GM19438 (cell line): ENCODE data around the gene HOXA5.

Experiments used
- ATAC-seq: cut with Tn5 transposase; IDR thresholded peaks from one replicate; pipeline ENCODE4 v1.9.1; 2021; ENCODE audit warnings: low read depth; ENCODE audit not compliant: unreplicated experiment

HOXA5 gene

DNA sequence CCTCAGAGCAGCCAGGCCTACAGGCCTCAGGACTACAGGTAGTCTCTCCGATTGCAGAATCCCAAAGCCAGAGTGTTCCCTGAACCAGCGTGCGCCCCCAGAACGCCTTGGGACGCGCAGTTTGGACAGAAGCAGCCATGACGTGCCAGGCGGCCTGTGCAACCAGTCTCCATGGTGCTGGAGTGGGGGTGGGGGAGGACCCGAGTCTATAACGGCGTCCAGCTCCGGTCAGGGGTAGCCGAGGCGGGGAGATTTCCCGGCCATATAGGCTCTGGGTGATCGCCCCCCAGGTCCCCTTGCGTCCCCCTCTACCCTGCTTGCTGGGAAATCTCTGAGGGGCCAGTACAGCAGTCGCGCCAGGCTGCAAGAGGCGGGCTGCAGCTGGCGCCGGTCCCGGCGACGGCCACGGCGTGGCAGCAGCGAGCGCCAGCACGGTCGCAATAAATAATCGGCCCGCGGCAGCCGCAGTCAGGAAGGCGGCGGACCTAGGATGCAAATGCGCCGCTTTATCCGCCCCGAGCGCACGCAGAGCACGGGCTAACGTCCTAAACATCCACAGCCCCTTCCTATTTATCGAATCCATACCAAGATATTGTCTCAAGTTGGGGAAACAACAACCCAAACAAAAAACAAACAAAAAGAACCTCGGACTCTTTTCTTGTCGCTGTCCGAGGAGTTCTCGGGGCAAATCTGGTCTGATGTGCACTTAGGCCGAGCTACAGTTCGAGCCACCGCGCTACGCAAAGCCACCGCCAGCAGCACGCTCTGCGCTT lies 7.3 kb upstream of the HOXA5 start:
- ATAC-seq: peak; percentile 68

- ATAC-seq: no peak
These were observed 6.5 kb upstream of the HOXA5 start for GRCh38 chr7:27149842-27150567.

DNA sequence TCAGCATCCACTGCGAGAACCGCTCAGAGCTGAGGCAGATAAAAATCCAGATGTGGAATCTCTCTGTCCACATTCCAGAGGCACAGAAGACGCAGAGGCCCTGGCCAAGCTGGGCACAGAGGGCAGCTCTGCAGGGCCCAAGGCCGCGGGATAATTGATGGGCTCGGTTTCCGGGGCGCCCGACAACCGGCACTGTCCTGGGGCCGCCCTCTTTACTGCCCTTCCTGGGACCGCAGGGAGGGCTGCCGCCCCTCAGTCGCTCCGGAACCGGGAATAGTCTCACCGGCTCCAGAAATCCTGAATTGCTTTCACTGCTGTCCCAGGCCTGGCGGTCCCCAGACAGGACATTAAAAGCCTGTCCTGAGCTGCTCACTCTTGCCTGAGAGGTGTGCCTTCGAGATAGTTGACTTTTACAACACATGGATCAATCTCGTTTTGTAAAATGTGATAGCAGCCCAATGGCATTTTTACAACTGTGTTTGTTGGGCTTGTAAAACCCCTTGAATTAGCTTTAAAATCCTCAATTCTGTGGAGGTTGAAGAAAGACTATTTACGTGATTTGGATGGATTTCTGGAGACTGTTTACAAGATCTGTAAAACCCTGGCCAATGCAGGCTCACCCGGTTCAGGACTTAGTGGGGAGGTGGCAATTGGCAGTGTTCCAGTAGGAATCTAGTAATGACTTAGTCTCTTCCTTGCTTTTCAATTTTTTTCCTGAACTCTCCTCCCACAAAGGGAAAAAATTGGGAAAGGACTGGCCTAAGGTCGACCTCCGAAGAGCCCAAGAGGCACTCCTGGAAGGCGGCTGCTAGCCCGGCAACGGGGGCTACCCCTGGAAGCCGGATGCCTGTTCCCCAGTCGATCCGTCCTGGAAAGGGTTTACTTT lies 5.5 kb upstream of the HOXA5 start:
- no peak for ATAC-seq

DNA sequence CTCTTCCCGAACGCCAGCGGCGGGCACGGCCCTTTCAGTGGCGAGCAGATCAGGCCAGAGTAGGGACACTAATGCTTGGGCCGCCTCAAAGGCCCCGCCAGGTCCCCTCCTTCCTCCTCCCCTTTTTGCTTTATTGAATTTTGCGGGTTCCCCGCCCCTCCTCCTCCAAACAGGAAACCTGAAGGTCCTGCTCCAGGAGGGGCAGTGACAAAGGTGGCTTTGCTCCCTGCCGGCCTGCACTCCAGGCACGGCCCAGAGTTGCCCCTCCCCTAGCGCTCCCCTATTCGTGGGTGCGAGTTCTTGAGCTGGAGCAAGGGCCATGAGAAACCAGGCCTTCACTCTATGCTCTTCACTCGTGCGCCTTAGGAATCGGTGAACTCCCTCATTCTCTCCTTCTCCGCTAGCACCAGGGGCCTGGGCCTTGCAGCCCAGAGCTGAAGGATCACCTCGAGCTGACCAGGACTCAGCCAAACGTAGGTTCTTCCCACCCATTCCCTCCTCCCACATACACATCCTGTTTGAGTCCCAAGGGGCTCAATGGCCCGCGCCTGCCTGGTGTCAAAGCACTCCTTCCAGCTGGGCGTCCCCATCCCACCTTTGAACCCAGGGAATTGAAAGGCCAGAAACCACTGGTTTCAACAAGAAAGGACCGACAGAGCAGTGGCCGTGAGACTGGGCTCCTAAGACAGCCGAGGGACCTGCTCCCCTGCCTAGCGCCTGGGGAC lies 4.7 kb upstream of the HOXA5 start:
- no peak for ATAC-seq

DNA sequence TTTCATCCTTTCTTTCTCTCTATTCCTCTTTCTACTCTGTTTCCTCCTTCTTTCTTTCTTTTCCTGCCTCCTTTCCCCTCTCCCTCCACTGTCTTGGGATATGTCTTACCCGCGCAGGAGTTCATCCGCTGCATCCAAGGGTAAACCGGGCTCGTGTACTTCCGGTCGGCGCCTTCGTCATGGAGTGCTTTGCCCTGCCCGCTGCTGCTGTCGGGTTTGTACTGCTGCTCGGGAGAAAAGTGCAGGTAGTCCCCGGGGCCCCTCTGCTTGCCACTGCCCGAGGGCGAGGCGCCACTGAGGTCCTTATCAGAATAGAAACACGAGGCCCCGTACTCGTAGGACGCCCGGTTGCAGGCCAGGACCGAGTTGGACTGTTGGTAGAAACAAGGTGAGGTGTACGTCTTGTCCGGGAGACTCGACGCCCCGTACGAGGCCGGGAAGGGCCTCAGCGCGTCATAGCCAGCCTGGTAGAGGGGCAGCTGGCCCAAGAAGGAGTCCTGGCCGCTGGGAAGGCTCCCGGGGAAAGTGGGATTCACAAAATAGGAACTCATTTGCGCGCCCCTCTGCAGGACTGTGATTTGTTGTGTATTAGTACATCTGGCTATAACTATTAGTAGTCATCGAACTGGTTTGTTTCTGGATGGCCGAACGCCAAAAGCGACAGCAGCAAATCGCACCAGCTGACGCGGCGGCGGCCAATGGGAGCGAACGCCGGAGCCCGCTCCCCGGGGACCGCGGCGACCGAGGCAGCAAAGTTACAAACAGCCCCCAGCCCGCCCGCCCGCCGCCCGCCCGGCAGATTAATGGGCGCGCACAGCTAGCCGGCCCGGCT lies 3.9 kb upstream of the HOXA5 start, which contains the start of gene HOXA6:
TSS of gene HOXA6 (minus strand) at position 576 of the 832 bp plus-strand sequence. CDS start at position 551, 25 bp downstream.
- no peak for ATAC-seq

DNA sequence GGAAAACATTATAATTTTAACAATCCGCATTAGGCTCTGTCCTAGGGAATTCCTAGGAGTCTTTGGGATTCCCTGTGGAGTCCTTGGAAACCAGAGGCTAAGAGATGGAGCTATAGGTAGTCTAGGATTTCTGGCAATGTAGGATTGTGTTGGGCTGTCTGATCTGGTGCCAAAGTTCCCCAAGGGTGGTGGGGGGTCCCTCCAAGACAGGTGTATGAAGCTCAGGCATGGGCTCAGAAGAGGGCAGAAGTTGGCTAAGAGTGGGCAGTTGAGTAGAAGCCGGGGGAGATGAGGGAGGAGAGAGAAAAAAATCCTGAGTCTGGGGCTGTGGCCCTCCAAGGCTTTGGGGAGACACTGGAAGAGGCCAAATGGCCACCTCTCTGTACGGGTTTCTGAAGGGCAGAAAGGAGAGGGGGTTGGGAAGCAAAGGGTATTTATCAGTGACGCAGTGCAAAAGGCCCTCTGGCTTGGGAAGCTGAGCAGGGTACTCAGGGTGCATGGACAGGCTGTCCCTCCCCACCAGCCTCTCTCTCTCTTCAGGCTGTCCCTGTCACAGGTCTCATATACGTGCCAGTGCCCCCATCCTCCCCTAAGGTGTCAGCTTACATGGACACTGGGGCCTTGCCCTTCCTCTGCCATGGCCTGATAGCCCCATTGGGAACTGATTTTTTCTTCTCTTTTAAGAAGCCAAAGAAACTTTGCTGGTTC lies 3.2 kb upstream of the HOXA5 start:
- no peak for ATAC-seq

DNA sequence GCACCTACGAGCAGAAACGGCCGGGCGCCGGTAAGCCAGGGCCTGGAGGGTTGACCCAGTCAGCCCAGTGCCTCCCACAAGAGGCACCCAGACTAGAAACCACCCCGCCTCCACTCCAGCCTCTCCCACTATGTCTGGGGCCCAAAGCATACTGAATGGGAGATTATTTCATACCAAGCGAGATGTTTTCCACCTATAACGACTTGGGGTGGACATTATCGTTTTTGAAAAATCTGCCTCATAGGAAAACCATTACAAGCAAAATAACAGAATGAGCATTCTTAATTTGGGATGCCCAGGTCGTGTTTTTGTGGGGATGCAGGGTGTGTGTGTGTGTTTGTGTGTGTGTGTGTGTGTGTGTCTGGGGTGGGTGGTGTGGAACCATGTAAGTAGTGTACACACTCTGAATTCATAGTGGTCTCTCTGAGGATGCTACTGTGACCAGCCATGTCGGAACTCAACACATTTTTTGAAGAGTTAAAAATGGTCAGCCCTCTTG lies 2.5 kb upstream of the HOXA5 start:
- ATAC-seq: no peak

DNA sequence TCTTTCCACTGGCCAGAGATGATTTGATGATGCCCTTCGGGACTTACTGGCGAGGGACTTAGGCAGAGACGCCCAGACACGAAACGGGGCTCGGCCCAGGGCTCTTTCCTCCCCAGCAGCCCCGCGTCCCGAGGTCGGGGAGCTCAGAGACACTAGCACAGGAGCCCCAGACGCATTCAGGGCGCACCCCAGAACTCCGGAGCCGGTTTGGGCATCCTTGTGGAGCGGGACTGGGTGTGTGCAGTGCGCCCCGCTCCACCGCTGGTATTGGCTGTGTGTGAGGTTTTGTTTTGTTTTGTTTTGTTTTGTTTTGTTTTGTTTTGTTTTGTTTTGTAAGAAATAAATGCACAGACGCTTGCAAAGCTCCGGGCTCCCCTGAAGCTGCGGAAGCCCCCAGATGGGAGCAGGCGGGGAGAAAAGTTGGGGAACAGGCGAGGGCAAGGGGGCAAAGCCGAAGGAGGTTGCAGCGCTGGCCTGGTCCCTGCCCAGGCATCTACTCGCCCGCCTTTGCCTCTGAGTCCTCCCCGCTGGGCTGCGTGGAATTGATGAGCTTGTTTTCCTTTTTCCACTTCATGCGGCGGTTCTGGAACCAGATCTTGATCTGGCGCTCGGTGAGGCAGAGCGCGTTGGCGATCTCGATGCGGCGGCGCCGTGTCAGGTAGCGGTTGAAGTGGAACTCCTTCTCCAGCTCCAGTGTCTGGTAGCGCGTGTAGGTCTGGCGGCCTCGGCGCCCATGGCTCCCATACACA lies 1.9 kb upstream of the HOXA5 start:
- no peak for ATAC-seq

DNA sequence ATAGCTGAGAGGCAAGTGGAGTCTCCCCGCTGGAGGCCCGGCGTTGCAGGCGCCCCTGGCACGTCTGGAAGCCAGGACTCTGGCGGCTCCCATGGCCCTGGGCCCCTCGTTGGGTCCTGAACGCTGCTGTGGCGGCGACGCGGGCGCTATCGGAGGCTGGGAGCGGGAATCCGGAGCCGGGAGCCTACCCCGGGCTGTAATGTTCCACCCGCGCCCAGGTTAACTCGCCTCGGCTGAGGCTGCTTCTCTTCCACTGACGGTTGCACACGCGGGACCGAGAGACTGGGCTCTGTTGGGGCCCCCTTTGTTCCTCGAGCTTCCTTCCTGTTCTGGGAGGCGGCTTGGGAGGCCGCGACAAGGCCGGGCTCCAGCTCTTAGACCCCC lies 1.3 kb upstream of the HOXA5 start:
- ATAC-seq: no peak

GRCh38 chr7:27143950-27144780 lies 684 bp upstream of the HOXA5 start:
- no peak for ATAC-seq

DNA sequence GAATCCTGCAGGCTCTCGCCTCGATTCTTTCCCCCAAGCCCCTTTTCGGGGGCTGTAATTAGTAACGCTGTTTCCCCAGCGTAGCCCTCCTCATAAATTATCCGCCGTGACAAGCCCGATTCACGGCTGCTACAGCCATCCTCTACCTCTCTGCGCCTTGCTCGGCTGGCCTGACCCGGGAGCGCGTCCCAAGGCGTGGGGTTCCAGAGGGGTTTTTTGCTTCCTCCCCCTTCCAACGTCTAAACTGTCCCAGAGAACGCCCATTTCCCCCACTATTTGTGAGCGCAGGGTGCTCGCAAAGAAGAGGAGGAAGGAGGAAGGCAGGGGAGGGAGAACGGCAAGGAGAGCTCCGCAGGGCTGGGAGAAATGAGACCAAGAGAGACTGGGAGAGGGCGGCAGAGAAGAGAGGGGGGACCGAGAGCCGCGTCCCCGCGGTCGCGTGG lies 880 bp downstream of the HOXA5 start:
- no peak for ATAC-seq

DNA sequence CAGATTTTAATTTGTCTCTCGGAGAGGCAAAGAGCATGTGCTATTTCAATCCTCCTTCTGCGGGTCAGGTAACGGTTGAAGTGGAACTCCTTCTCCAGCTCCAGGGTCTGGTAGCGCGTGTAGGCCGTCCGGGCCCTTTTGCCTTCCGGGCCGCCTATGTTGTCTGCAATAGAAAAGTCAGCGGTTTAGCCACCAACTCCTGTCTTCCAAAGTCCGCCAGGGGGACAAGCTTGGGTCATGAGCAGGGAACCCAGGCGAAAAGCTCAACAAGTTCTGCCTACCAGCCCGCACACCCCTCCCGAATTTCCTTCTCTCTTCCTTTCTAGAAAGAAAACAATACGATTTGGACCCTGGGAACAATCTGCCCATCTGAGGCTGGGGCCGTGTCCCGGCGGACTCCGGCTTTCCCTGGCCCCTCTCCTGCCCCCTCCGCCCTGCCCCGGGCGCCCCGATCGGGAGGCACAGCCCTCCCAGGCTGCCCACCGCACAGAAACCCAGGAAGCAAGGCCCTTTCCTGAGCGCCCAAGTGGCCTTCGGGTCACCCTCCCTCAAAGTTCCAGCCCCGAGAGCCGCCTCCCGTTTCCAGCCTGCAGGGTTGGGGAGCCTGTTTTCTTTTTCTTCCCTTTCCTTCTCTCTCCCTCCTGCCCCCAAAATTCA lies 1.4 kb downstream of the HOXA5 start:
- ATAC-seq: no peak

GRCh38 chr7:27141137-27141922 lies 2.2 kb downstream of the HOXA5 start:
- ATAC-seq: no peak

DNA sequence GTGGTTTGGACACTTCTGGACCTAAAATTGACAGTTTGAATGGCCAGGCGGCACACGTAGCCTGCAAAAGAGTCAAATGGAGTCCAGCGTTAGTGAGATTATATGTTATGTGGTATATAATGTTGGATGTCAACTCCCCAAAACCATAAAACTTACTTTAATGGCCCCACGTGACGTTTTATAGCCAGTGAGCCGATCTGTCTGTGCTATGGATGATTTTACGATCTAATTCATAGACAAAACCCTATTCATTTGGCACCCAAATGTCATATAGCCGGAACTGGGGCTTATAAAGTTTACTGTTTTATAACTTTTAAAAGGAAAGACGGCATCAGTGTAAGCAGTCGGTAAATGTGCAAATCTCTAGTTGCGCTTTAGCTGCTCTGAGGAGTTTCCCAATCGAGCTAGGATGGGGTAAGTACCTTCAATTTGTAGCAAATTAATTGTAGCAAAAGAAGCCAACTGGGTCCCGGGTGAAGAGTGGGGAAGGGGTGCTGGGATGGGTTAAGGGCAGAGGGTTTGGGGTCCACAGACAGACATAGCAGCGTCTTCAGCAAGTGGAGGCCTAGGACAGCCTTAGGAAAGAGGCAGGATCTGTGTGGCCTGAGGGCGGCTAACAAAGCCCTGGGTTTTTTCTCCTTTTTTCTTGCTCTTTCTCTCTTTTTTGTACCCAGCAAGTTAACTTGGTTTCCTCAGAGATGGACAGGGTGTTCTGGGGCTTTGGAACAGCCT lies 3.2 kb downstream of the HOXA5 start:
- ATAC-seq: no peak
